HG02884 (cell line): ENCODE results near the gene CDS2.

ENCODE experiments used
- ATAC-seq: cut with Tn5 transposase; IDR thresholded peaks from one replicate; pipeline ENCODE4 v1.9.1; 2021; ENCODE audit warnings: mild to moderate bottlenecking, moderate library complexity; ENCODE audit not compliant: unreplicated experiment

The CDS2 gene

GRCh38 chr20:5150226-5151076, 23.6 kb downstream of the CDS2 start:
- no peak for ATAC-seq

GRCh38 chr20:5153152-5153467, 26.3 kb downstream of the CDS2 start:
- no peak for ATAC-seq

- ATAC-seq: no peak
Observed at GRCh38 chr20:5153612-5154542, 27.1 kb downstream of the CDS2 start.

GRCh38 chr20:5154543-5154925, 27.7 kb downstream of the CDS2 start:
- no peak for ATAC-seq

GRCh38 chr20:5155404-5155803, 28.6 kb downstream of the CDS2 start:
- no peak for ATAC-seq

- no peak for ATAC-seq
Observed at GRCh38 chr20:5156675-5157448, 30.1 kb downstream of the CDS2 start.

GRCh38 chr20:5159928-5160327, 33.1 kb downstream of the CDS2 start:
- no peak for ATAC-seq

GRCh38 chr20:5160882-5161281, 34.1 kb downstream of the CDS2 start:
- no peak for ATAC-seq

GRCh38 chr20:5161536-5162164, 34.8 kb downstream of the CDS2 start:
- ATAC-seq: no peak

- ATAC-seq: no peak
Observed at GRCh38 chr20:5164645-5165625, 38.1 kb downstream of the CDS2 start.

- no peak for ATAC-seq
Observed at GRCh38 chr20:5168651-5169396, 42.0 kb downstream of the CDS2 start.

GRCh38 chr20:5170341-5170740, 43.5 kb downstream of the CDS2 start:
- ATAC-seq: no peak

GRCh38 chr20:5171064-5171789, 44.4 kb downstream of the CDS2 start:
- ATAC-seq: no peak

- ATAC-seq: no peak
Observed at GRCh38 chr20:5171790-5172164, 45.0 kb downstream of the CDS2 start.

GRCh38 chr20:5172167-5172601, 45.4 kb downstream of the CDS2 start:
- no peak for ATAC-seq

- ATAC-seq: no peak
Observed at GRCh38 chr20:5172903-5173463, 46.2 kb downstream of the CDS2 start.

GRCh38 chr20:5173751-5174150, 46.9 kb downstream of the CDS2 start:
- no peak for ATAC-seq

GRCh38 chr20:5177071-5177470, 50.3 kb downstream of the CDS2 start:
- no peak for ATAC-seq
